ENCODE measurements around the gene PSMD7. TPM values are rescaled to one million over a fixed set of nuclear protein-coding genes. Genes with fewer than 3 reads are reported as not detected.

Gene PSMD7
- total and polyA plus RNA-seq, 2 of the 13 experiments (the other 11 are each of a cell fraction or from before 2014, with no cell fraction given): 105 to 224 TPM

GRCh38 chr16:74279805-74280204, 16.8 kb upstream of the PSMD7 start:
- POLR2A ChIA-PET: no interaction called here
- Histone ChIP-seq H3K9ac (ENCODE audit: insufficient read depth, low read depth, low read length) (no peak overlapping the region), H3K4me3 (replicated peaks in 1 of 3; ENCODE audit: insufficient read depth in 1 of 3, low read depth in 2 of 3, low read length in 3 of 3) (no peak overlapping the region), H3K36me3 (replicated peaks in 1 of 2; ENCODE audit: control insufficient read depth in 1 of 2, insufficient read depth in 2 of 2, low read length in 2 of 2) (no peaks in the 10 kb centered on the region), H3K79me2 (ENCODE audit: insufficient read depth, low read length) (no peaks in the 10 kb centered on the region), H2AFZ (ENCODE audit: low read length) (no peak overlapping the region), H3K9me3 (ENCODE audit: low read length) (0 out of 2 replicates have a peak, but pooled peaks cover 4% of the 10 kb centered on the region), H4K20me1 (ENCODE audit: insufficient read depth, low read length) (no peaks in the 10 kb centered on the region), H3K27ac (ENCODE audit: extremely low read length, insufficient read depth, low read length) (no peak overlapping the region), H3K4me1 (ENCODE audit: insufficient read depth, low read length) (no peaks in the 10 kb centered on the region), H3K4me2 (ENCODE audit: low read depth, low read length) (no peak overlapping the region), H3K27me3 (ENCODE audit: control insufficient read depth in 1 of 2, insufficient read depth in 2 of 2, low read length in 2 of 2) (no peaks in the 10 kb centered on the region)
- no TSS peak for BruUV-seq (replicated peaks)
- DNase-seq (ENCODE audit: low spot score) (no peak), ATAC-seq (no peak), FAIRE-seq (no peak)
- WGBS (ENCODE audit: low lambda C conversion rate): 34% methylated on average over 6 of the region's 6 CpGs
- intact Hi-C loops (cut with micrococcal nuclease; ENCODE audit: unreplicated experiment): no loop called here
- CTCF ChIA-PET (ENCODE audit: low intra/inter-chr PET ratio, low total read pairs): no interaction called here
- in situ Hi-C loops (cut with HindIII; ENCODE audit: extremely low pct_ligation_motif_present, low pct_unique_long_range_greater_than_20kb): no loop called here
- TF ChIP-seq AGO2 (optimal IDR thresholded peaks at IDR 0.05; ENCODE audit: low read depth, low read length) (no peak), KAT8 (CRISPR knock-in tag; IDR thresholded peaks at IDR 0.05) (no peak), BRF2 (CRISPR knock-in tag; IDR thresholded peaks at IDR 0.05) (no peak), ZBTB25 (CRISPR knock-in tag; IDR thresholded peaks at IDR 0.05) (no peak), FOXP4 (CRISPR knock-in tag; IDR thresholded peaks at IDR 0.05) (no peak), MEIS2 (CRISPR knock-in tag; IDR thresholded peaks at IDR 0.05) (no peak), ZNF674 (CRISPR knock-in tag; IDR thresholded peaks at IDR 0.05; ENCODE audit: low read depth) (no peak)
- TF ChIP-seq, protein P1, sequence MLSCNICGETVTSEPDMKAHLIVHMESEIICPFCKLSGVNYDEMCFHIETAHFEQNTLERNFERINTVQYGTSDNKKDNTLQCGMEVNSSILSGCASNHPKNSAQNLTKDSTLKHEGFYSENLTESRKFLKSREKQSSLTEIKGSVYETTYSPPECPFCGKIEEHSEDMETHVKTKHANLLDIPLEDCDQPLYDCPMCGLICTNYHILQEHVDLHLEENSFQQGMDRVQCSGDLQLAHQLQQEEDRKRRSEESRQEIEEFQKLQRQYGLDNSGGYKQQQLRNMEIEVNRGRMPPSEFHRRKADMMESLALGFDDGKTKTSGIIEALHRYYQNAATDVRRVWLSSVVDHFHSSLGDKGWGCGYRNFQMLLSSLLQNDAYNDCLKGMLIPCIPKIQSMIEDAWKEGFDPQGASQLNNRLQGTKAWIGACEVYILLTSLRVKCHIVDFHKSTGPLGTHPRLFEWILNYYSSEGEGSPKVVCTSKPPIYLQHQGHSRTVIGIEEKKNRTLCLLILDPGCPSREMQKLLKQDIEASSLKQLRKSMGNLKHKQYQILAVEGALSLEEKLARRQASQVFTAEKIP (CRISPR knock-in tag; IDR thresholded peaks at IDR 0.05; ENCODE audit: borderline replicate concordance): no peak

Data from HepG2 (cell line).